ENCODE results near the gene ABO.
"Not testable (repeated sequence)": the region's sequence is repeated elsewhere in the genome, so short reads cannot be mapped to it uniquely, and the experiment has no call there.

Gene ABO

GRCh38 chr9:133286523-133286922 lies 11.5 kb upstream of the ABO start:
- no peak for DNase-seq

DNA sequence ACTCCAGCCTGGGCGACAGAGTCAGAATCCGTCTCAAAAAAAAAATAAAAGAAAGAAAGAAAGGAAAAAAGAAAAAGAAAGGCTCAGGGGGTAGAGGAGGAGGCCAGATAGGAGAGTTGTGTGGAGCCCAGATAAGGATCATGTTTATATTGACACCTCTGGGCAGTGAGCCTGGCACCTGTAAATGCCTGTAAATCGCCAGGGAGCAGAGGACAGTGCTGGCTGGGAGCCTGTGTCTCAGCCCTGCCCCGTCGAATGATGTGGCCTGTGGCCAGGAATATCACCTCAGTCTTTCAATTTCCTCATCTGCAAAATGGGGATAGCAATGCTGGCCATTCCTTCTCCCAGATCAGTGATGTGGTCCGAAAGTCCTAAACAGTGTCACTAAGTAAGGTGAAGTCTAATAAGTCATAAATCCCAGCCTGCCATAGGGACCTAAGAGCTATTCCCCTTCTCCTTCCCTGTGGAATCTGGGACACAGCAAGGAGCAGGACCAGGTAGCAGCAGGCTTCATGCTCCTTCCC lies 10.3 kb upstream of the ABO start:
- no peak for DNase-seq

DNA sequence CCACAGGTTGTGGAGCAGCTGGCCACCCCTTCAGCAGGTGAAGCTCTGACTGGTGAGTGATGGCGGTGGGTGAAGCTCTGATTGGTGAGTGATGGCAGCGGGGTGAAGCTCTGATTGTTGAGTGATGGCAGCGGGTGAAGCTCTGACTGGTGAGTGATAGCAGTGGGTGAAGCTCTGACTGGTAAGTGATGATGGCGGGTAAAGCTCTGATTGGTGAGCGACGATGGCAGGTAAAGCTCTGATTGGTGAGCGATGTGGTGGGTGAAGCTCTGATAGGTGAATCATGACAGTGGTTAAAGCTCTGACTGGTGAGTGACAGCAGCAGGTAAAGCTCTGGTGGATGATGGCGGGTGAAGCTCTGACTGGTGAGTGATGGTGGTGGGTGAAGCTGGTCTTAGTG lies 9.4 kb upstream of the ABO start:
- DNase-seq, result no peak

- not testable (repeated sequence) for DNase-seq
Measured at GRCh38 chr9:133283255-133284032, 8.4 kb upstream of the ABO start.

- DNase-seq, result no peak
Measured at GRCh38 chr9:133282464-133283238, 7.7 kb upstream of the ABO start.

GRCh38 chr9:133280392-133280791 lies 5.4 kb upstream of the ABO start:
- DNase-seq, result no peak

- DNase-seq, result no peak
Measured at GRCh38 chr9:133278161-133279114, 3.4 kb upstream of the ABO start.

DNA sequence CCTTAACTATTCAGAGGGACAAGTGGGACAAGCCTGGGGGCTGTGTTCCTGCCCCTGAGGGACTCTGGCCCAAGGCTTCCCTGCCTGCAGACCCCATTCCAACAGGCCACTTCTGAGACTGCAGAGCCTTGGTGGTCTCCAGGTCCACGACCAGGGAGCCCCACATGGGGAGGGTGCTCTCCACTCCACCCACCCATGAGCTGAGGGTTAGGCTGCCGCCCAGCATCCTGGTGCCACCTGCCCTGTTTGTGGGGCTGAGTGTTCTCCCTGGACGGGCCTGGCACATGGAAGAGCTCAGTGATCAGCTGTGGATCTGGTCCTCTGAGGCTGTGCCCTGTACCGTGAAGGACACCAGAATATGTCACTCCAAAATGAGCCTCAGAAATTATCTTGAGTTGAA lies 2.5 kb upstream of the ABO start:
- DNase-seq, result no peak

DNA sequence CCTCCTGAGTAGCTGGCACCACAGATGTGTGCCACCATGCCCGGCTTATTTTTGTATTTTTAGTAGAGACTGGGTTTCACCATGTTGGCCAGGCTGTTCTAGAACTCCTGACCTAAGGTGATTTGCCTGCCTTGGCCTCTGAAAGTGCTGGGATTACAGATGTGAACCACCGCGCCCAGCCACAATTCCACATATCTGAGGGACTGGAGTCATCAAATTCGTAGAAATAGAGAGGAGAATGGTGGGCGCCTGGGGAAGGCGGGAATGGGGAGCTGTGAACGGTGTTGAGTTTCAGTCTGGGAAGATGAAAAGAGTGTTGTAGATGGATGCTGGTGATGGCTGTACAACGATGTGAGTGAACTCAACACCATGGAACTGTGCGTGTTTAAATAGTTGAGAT lies 1.9 kb upstream of the ABO start:
- DNase-seq, result no peak

DNA sequence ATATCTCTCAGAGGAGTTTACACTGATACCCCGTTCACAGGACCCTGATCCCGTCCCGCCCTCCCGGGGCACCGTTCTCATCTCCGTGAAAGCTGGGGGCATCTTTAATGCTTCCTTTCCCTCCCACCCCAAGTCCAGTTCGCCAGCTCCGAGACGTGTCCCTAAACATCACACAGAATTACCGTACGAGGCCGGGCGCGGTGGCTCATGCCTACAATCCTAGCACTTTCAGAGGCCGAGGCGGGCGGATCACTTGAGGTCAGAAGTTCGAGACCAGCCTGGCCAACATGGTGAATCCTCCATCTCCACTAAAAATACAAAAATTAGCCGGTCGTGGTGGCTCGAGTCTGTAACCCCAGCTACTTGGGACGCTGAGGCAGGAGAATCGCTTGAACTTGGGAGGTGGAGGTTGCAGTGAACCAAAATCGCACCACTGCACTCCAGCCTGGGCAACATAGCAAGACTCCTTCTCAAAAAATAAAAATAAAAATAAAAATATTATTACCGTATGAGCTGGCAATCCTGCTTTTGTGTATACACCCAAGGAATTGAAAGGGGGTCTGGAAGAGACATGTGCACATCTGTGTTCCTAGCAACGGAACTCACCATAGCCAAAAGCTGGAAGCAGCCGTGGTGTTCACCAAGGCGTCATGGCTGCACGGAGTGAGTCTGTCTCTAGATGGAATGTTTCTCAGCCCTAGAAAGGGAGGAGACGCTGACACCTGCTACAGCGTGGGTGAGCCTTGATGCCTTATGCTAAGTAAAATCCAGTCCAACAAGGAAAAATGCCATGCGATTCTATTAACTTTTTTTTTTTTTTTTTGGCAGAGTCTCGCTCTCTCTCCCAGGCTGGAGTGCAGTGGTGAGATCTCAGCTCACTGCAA lies 1.2 kb upstream of the ABO start:
- DNase-seq, result no peak

GRCh38 chr9:133274236-133275104 lies 531 bp downstream of the ABO start:
- DNase-seq, result no peak

DNA sequence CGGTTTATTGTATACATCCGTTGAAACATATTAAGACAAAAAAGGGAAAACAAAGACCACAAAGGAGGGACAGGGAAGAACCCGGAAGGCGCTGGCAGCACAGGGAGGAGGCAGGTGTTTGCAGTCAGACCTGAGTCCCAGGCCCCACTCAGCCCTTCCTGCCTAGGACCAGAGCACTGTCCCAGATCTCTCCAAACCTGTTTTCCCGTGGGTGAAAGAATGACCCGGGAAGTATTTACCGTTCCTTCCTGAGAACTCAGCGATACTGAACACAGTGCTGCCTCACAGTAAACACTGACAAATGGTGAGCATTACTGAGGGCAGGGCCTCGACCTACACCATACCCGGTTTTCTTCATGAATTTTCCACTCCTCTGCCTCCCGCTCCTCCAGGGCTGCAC lies 1.2 kb downstream of the ABO start:
- no peak for DNase-seq

DNA sequence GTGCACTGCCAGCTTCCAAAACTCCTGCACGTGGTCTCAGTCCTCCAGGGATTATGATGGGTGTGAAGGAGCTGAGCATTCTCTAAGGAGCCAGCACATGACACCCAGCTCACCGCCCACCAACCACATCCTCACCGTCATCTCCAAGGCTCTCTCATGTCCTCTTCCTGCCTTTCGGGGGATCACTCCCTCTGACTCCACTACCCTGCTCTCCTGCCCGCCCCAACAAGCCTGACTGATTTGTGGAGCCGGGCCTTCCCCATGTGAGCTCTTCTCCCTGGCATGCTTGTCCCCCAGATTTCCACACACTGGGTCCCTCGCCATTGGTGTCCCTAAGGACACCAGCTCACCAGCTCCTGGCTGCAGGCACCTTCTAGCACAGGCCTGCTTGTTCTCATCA lies 1.9 kb downstream of the ABO start:
- DNase-seq, result no peak

- no peak for DNase-seq
Measured at GRCh38 chr9:133269537-133270362, 5.3 kb downstream of the ABO start.

DNA sequence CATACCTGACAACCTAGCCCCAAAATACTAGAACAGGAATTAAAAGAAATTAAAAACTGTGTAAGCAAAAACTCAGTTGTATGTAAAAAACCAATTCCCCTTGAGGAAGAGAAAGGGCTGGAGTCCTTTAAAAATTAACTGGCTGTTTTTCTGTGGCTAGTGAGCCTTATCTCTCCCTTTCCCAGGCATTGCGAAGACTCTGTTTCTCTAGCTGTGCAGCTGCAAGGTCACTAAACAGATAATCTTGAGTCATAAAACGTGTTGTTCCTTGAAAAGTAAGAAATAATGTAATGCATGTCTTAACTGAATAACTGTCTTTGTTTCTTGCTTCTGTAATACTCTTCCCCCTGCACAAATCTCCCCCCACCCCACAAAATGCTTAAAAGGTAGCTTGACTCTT lies 5.9 kb downstream of the ABO start:
- not testable (repeated sequence) for DNase-seq

GRCh38 chr9:133268335-133269056 lies 6.5 kb downstream of the ABO start:
- no peak for DNase-seq

DNA sequence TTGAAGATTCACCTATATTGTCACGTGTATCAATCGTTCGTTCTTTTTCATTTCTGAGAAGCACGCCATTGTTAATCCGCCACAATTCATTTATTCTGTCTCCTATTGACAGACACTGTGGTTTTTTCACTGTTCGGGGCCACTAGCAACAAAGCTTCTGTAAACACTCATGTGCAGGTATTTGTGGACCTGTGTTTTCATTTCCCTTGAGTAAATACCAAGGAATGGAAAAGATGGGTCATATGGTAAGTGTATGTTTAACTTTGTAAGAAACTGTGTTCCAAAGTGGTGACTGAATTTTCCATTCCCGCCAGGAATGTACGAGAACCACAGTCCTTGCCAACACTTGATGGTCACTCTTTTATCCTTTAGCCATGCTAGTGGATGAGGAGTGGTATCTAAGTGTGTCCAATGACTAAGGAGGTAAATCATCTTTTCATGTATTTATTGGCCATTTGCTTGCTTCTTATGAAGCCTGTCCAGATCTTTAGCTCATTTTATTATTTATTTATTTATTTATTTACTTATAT lies 10.7 kb downstream of the ABO start:
- DNase-seq, result no peak

DNA sequence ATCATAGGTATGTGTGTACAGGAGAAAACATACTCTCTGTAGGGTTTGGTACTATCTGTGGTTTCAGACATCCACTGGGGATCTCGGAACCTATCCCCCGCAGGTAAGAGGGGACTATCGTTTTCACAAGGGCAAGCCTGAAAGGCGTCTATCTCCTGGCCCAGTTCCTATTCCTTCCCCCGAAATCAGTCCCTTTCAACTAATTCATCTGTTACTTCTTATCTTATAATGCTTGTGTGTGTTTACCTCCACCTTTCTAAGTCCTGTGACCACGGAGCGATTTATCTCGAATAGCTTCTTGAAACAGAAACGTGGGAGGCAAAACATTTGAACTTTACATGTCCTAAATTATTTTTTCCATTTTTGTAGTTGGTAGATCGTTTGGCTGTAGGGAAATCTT lies 11.4 kb downstream of the ABO start:
- DNase-seq, result no peak

DNA sequence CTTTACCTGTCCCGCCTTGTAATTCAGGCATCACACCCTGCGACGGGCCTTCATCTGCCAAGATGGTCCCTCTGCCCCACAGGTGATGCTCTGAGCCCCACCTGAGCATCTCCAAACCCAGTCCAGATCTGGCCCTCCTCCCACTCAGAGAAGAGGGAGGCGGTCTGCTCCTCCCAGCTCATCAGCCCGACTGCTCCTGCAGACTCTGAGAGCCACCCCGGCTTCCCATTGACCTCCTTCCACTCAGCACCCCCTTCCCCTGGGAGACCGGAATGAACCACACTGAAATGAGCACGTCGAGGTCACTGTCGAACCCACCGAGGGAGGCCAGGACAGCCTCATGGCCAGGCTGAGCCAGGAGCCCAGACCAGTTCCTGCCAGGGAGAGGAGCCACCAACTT lies 12.8 kb downstream of the ABO start:
- no peak for DNase-seq

All from CD4-positive, alpha-beta T cell treated with Interleukin-17A for 1 hour (primary cell).